HG03457 (cell line): ENCODE data around the gene FBXO48.

Experiments
- ATAC-seq: cut with Tn5 transposase; IDR thresholded peaks from one replicate; pipeline ENCODE4 v1.9.1; 2021; ENCODE audit warnings: moderate number of reproducible peaks; ENCODE audit not compliant: unreplicated experiment

Gene FBXO48

DNA sequence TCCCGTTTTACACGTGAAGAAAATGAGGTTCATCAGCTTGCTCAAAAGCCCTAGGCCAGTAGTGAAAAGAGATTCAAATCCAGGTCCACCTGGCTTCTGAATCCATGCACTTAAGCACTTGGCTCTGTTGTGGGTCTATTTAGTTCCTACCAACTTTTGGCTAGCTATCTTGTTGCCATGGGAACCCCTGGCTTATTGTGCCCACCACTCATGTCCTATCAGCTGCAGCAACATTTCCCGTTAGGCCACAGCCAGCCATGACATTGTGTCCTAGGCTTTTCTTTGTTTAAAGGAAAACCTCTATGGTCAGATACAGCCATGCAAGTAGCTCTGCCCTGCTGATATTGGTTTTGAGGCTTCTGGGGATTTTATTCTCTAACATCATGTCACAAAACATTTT lies 52.2 kb downstream of the FBXO48 start:
- no peak for ATAC-seq

GRCh38 chr2:68414452-68414851 lies 52.6 kb downstream of the FBXO48 start:
- no peak for ATAC-seq

DNA sequence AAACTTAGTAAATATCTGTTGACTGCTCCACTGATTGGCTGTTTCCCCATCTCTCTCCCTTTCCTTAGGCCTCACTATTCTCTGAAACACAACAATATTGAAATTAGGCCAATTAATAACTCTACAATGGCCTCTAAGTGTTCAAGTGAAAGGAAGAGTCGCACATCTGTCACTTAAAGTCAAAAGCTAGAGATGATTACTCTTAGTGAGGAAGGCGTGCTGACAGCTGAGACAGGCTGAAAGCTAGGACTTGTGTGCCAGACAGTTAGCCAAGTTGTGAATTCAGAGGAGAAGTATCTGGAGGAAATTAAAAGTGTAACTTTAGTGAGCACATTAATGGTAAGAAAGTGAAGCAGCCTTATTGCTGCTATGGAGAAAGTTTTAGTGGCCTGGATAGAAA lies 53.6 kb downstream of the FBXO48 start:
- no peak for ATAC-seq

GRCh38 chr2:68412127-68412819 lies 54.8 kb downstream of the FBXO48 start:
- peak; percentile 33 for ATAC-seq

DNA sequence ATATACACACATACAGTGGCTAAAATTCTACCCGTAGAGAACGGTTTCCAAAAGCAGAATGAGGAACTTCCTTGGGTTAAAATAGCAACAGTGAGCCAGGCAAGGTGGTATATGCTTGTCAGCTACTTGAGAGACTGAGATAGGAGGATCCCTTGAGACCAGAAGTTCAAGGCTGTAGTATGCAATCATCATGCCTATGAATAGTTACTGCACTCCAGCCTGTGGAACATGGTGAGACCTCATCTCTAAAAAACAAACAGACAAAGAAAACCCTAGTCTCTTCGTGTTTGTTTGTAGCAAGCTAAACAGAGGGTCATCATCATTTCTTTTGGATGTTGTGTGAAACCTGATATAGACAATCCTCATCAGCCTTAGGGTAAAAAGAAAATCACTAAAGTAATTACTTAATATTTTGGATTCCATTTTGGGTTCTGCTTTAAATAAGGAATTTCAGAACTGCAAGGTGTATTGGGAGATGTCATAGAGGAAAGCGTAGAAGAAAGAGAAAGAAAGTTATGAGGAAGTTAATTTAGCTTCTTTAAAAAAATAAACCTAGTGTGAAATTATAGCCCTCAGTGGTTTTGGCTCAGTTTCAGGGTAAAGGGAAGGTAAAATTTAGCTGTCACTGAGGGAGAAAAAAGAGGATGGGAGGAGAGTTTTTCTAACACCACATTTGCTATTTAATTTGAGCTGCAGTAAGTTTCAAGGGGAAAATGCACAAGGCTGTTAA lies 55.5 kb downstream of the FBXO48 start:
- ATAC-seq: peak; percentile 92
